ENCODE measurements around the gene LCE3C.

DNA sequence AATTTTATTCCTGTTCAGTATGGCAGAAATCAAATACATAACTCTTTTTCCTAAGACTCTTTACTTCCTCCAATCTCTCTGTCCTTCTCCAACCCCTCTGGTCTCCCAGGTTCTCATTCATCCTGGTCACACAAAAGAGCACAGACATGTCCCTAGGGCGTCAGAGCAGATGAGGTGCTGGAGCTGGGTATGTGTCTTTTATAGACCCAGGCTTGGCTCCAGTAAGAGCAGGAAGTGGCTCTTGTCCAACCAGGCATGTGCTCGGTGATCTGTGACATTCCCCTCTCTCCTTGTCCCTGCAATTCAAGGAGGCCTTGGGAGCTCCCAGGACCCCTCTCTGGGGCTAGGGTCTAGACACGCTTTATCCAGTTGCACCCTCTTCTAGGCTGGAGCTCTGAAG lies 45.1 kb downstream of the LCE3C start:
- TF ChIP-seq, protein P1, sequence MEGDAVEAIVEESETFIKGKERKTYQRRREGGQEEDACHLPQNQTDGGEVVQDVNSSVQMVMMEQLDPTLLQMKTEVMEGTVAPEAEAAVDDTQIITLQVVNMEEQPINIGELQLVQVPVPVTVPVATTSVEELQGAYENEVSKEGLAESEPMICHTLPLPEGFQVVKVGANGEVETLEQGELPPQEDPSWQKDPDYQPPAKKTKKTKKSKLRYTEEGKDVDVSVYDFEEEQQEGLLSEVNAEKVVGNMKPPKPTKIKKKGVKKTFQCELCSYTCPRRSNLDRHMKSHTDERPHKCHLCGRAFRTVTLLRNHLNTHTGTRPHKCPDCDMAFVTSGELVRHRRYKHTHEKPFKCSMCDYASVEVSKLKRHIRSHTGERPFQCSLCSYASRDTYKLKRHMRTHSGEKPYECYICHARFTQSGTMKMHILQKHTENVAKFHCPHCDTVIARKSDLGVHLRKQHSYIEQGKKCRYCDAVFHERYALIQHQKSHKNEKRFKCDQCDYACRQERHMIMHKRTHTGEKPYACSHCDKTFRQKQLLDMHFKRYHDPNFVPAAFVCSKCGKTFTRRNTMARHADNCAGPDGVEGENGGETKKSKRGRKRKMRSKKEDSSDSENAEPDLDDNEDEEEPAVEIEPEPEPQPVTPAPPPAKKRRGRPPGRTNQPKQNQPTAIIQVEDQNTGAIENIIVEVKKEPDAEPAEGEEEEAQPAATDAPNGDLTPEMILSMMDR (IDR thresholded peaks at IDR 0.05): no peak
- no peak for TF ChIP-seq POLR2A (IDR thresholded peaks at IDR 0.05)
- TF ChIP-seq POLR2AphosphoS5 (IDR thresholded peaks at IDR 0.05): no peak

Data from prostate gland (tissue), 2 donors.